ENCODE data around the gene KISS1. TPM values are rescaled to one million over a fixed set of nuclear protein-coding genes. Genes with fewer than 3 reads are reported as not detected.

Gene KISS1
- total RNA-seq, 1 experiment from 2014 or later, result not detected

DNA sequence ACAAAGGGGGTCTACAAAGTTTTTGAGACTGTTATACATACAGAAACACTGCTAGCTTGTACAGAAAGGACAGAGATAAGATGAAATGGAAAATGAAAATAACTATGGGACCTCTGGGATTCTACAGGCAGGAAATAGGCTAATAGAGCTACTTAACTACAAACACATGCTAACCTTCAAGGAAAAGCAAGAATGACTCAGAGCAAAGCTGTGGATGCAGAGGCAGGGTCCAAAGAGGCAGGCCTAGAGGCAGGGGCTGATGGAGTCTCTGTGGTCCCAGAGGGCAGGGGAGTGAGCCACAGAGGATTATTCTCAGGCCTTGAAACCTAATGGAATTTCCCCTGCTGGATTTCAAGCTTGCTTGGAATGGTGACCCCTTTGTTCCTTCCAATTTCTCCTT is 36.2 kb upstream of the KISS1 start:
- TF ChIP-seq, protein P1, sequence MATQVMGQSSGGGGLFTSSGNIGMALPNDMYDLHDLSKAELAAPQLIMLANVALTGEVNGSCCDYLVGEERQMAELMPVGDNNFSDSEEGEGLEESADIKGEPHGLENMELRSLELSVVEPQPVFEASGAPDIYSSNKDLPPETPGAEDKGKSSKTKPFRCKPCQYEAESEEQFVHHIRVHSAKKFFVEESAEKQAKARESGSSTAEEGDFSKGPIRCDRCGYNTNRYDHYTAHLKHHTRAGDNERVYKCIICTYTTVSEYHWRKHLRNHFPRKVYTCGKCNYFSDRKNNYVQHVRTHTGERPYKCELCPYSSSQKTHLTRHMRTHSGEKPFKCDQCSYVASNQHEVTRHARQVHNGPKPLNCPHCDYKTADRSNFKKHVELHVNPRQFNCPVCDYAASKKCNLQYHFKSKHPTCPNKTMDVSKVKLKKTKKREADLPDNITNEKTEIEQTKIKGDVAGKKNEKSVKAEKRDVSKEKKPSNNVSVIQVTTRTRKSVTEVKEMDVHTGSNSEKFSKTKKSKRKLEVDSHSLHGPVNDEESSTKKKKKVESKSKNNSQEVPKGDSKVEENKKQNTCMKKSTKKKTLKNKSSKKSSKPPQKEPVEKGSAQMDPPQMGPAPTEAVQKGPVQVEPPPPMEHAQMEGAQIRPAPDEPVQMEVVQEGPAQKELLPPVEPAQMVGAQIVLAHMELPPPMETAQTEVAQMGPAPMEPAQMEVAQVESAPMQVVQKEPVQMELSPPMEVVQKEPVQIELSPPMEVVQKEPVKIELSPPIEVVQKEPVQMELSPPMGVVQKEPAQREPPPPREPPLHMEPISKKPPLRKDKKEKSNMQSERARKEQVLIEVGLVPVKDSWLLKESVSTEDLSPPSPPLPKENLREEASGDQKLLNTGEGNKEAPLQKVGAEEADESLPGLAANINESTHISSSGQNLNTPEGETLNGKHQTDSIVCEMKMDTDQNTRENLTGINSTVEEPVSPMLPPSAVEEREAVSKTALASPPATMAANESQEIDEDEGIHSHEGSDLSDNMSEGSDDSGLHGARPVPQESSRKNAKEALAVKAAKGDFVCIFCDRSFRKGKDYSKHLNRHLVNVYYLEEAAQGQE (IDR thresholded peaks at IDR 0.05; ENCODE audit: insufficient read depth in 1 of 2, low read depth in 2 of 2, low read length in 1 of 2), result no peak
- TF ChIP-seq POLR2AphosphoS5 (IDR thresholded peaks at IDR 0.05; ENCODE audit: low read depth, low read length) (no peak), TCF7L2 (IDR thresholded peaks at IDR 0.05; ENCODE audit: low read depth, low read length) (no peak)
- CTCF ChIA-PET, result no interaction called here
- H3K9me3 ChIP-seq (ENCODE audit: control insufficient read depth, insufficient read depth, low read depth, low read length), result no peaks in the 10 kb centered on the region
- BruUV-seq (replicated peaks), result no TSS peak
- intact Hi-C loops (cut with micrococcal nuclease; ENCODE audit: unreplicated experiment), result no loop called here
- no peak overlapping the region for H3K27ac ChIP-seq (ENCODE audit: low read length)
- ATAC-seq, result no peak
- no peaks in the 10 kb centered on the region for H3K4me1 ChIP-seq (ENCODE audit: control insufficient read depth, insufficient read depth, low read length)
- H3K27me3 ChIP-seq (ENCODE audit: control insufficient read depth, insufficient read depth, low read length), result no peaks in the 10 kb centered on the region
- no peaks in the 10 kb centered on the region for H3K36me3 ChIP-seq (ENCODE audit: control insufficient read depth, insufficient read depth, low read length)
- no peak overlapping the region for H3K4me3 ChIP-seq (ENCODE audit: low read depth in 2 of 2, low read length in 2 of 2)
- in situ Hi-C loops (cut with HindIII; ENCODE audit: low pct_unique_long_range_greater_than_20kb, low sequenced_read_pairs), result no loop called here
- DNase-seq (ENCODE audit: low read depth, low spot score), result no peak
- POLR2A ChIA-PET, result no interaction called here

DNA sequence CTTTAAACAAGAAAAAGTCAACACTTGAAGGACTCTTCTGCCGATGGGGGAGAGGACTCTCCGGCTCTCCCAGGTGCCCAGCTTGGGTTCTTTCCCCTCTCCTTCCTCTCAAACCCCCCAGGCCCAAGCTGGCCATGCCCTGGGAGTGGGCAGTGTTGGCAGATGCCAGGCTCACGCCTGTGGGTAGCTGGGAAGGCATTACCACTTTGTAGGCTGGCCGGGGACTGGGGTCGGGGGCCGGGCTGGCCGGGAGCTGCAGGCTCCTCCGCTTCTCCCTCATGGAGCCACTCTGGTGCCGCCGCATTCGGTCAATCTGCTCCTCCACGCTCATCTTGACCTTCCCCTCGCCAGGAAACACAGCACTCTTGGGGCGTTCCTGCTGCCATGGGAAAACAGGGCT is 33.9 kb upstream of the KISS1 start:
- H3K9me3 ChIP-seq (ENCODE audit: control insufficient read depth, insufficient read depth, low read depth, low read length), result no peaks in the 10 kb centered on the region
- in situ Hi-C loops (cut with HindIII; ENCODE audit: low pct_unique_long_range_greater_than_20kb, low sequenced_read_pairs), result no loop called here
- no TSS peak for BruUV-seq (replicated peaks)
- ATAC-seq (no peak), DNase-seq (ENCODE audit: low read depth, low spot score) (no peak)
- TF ChIP-seq, protein P2, sequence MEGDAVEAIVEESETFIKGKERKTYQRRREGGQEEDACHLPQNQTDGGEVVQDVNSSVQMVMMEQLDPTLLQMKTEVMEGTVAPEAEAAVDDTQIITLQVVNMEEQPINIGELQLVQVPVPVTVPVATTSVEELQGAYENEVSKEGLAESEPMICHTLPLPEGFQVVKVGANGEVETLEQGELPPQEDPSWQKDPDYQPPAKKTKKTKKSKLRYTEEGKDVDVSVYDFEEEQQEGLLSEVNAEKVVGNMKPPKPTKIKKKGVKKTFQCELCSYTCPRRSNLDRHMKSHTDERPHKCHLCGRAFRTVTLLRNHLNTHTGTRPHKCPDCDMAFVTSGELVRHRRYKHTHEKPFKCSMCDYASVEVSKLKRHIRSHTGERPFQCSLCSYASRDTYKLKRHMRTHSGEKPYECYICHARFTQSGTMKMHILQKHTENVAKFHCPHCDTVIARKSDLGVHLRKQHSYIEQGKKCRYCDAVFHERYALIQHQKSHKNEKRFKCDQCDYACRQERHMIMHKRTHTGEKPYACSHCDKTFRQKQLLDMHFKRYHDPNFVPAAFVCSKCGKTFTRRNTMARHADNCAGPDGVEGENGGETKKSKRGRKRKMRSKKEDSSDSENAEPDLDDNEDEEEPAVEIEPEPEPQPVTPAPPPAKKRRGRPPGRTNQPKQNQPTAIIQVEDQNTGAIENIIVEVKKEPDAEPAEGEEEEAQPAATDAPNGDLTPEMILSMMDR (IDR thresholded peaks at IDR 0.05), result no peak
- TF ChIP-seq SIN3A (IDR thresholded peaks at IDR 0.05; ENCODE audit: borderline replicate concordance, insufficient read depth, low read depth, low read length) (no peak), POLR2AphosphoS5 (IDR thresholded peaks at IDR 0.05; ENCODE audit: low read depth, low read length) (no peak), TCF7L2 (IDR thresholded peaks at IDR 0.05; ENCODE audit: low read depth, low read length) (no peak)
- TF ChIP-seq, protein P1 (IDR thresholded peaks at IDR 0.05; ENCODE audit: insufficient read depth in 1 of 2, low read depth in 2 of 2, low read length in 1 of 2), result no peak
- H3K4me3 ChIP-seq (ENCODE audit: low read depth in 2 of 2, low read length in 2 of 2), result no peak overlapping the region
- intact Hi-C loops (cut with micrococcal nuclease; ENCODE audit: unreplicated experiment), result no loop called here
- H3K27me3 ChIP-seq (ENCODE audit: control insufficient read depth, insufficient read depth, low read length), result no peaks in the 10 kb centered on the region
- CTCF ChIA-PET, result interaction anchor here (0.6 kb wide), 1 partner anchor 129 kb away, joined by 3 read pairs; no protein-coding TSS in a partner anchor
- POLR2A ChIA-PET, result interaction anchor here (0.5 kb wide), 1 partner anchor 54 kb away, joined by 3 read pairs; no protein-coding TSS in a partner anchor
- H3K36me3 ChIP-seq (ENCODE audit: control insufficient read depth, insufficient read depth, low read length), result no peaks in the 10 kb centered on the region
- H3K4me1 ChIP-seq (ENCODE audit: control insufficient read depth, insufficient read depth, low read length), result no peaks in the 10 kb centered on the region
- H3K27ac ChIP-seq (ENCODE audit: low read length), result no peak overlapping the region

All from Panc1 (cell line).